ENCODE data around the gene C12orf42. TPM values are rescaled to one million over a fixed set of nuclear protein-coding genes. Genes with fewer than 3 reads are reported as not detected.

C12orf42 gene
- polyA plus RNA-seq, 4 donors: 0.30 TPM; not detected in 3

DNA sequence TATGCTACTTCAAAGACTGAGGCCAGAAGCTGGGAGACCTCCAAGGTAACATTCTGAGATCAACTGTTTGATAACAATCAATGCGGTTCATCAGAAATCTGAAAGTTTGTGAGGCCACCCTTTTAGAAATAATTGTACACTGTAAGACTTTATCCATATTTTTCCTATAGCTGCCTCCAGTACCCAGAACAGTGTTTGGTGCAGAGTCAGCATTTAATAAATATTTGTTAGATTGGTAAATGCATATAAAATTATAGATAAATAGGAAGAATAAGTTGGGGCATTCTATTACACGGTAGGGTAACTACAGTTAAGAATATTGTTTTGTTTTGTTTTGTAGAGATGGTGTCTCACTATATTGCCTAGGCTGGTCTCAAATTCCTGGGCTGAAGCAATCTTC lies 141.4 kb downstream of the C12orf42 start:
- Histone ChIP-seq H3K27ac (ENCODE audit: low read depth in 1 of 3, low read length in 2 of 3) (no peak overlapping the region), H3K9me3 (ENCODE audit: control insufficient read depth in 2 of 2, insufficient read depth in 1 of 2, low read depth in 1 of 2, low read length in 1 of 2) (no peaks in the 10 kb centered on the region)
- WGBS, 3 donors: 48 to 93% (median 68%) methylated on average over 2 of the region's 2 CpGs

GRCh38 chr12:103353913-103354312 lies 141.9 kb downstream of the C12orf42 start:
- Histone ChIP-seq H3K4me1 (ENCODE audit: control insufficient read depth in 3 of 3, insufficient read depth in 2 of 3, low read depth in 1 of 3, low read length in 2 of 3) (no peaks in the 10 kb centered on the region), H3K4me3 (ENCODE audit: low read depth in 1 of 3, low read length in 3 of 3) (no peak overlapping the region), H3K27me3 (ENCODE audit: control insufficient read depth in 3 of 3, insufficient read depth in 3 of 3, low read length in 3 of 3) (no peaks in the 10 kb centered on the region), H3K36me3 (ENCODE audit: control insufficient read depth in 3 of 3, insufficient read depth in 2 of 3, low read depth in 1 of 3, low read length in 3 of 3) (no peaks in the 10 kb centered on the region), H3K9me3 (ENCODE audit: control insufficient read depth in 2 of 2, insufficient read depth in 1 of 2, low read depth in 1 of 2, low read length in 1 of 2) (no peaks in the 10 kb centered on the region), H3K27ac (ENCODE audit: low read depth in 1 of 3, low read length in 2 of 3) (no peak overlapping the region)
- FAIRE-seq: no peak
- no peak for DNase-seq
- WGBS, 3 donors: 86 to 94% (median 88%) methylated on average over 4 of the region's 4 CpGs

More for the DNA sequence above, 141.4 kb downstream of the C12orf42 start:
- H3K4me1 ChIP-seq (ENCODE audit: control insufficient read depth in 3 of 3, insufficient read depth in 2 of 3, low read depth in 1 of 3, low read length in 2 of 3): no peaks in the 10 kb centered on the region
- no peaks in the 10 kb centered on the region for H3K36me3 ChIP-seq (ENCODE audit: control insufficient read depth in 3 of 3, insufficient read depth in 2 of 3, low read depth in 1 of 3, low read length in 3 of 3)
- FAIRE-seq (no peak), DNase-seq (no peak)
- no peak overlapping the region for H3K4me3 ChIP-seq (ENCODE audit: low read depth in 1 of 3, low read length in 3 of 3)
- no peaks in the 10 kb centered on the region for H3K27me3 ChIP-seq (ENCODE audit: control insufficient read depth in 3 of 3, insufficient read depth in 3 of 3, low read length in 3 of 3)

DNA sequence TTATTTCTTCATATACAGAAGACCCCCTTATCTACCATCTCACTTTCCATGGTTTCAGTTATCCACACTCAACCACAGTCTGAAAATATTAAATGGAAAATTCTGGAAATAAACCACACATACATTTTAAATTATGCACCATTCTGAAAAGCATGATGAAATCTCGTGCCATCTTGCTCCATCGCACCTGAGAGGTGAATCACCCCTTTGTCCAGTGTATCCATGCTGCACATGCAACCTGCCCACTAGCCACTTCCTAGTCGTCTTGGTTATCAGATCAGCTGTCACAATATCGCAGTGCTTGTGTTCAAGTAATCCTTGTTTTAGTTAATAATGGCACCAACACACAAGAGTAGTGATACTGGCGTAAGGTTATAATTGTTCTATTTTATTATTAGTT lies 145.7 kb downstream of the C12orf42 start:
- H3K9me3 ChIP-seq (ENCODE audit: control insufficient read depth in 2 of 2, insufficient read depth in 1 of 2, low read depth in 1 of 2, low read length in 1 of 2): no peaks in the 10 kb centered on the region
- H3K36me3 ChIP-seq (ENCODE audit: control insufficient read depth in 3 of 3, insufficient read depth in 2 of 3, low read depth in 1 of 3, low read length in 3 of 3): no peaks in the 10 kb centered on the region
- no peaks in the 10 kb centered on the region for H3K4me1 ChIP-seq (ENCODE audit: control insufficient read depth in 3 of 3, insufficient read depth in 2 of 3, low read depth in 1 of 3, low read length in 2 of 3)
- DNase-seq (no peak), FAIRE-seq (no peak)
- H3K27me3 ChIP-seq (ENCODE audit: control insufficient read depth in 3 of 3, insufficient read depth in 3 of 3, low read length in 3 of 3): no peaks in the 10 kb centered on the region
- H3K4me3 ChIP-seq (ENCODE audit: low read depth in 1 of 3, low read length in 3 of 3): no peak overlapping the region
- 77 to 83% (median 81%) methylated on average over 5 of the region's 5 CpGs for WGBS, 3 donors
- no peak overlapping the region for H3K27ac ChIP-seq (ENCODE audit: low read depth in 1 of 3, low read length in 2 of 3)

GRCh38 chr12:103348935-103349334 lies 146.8 kb downstream of the C12orf42 start:
- no peaks in the 10 kb centered on the region for H3K4me1 ChIP-seq (ENCODE audit: control insufficient read depth in 3 of 3, insufficient read depth in 2 of 3, low read depth in 1 of 3, low read length in 2 of 3)
- 81 to 96% (median 89%) methylated on average over 1 of the region's 1 CpG for WGBS, 3 donors
- no peak for FAIRE-seq
- DNase-seq: no peak
- H3K9me3 ChIP-seq (ENCODE audit: control insufficient read depth in 2 of 2, insufficient read depth in 1 of 2, low read depth in 1 of 2, low read length in 1 of 2): no peaks in the 10 kb centered on the region
- H3K36me3 ChIP-seq (ENCODE audit: control insufficient read depth in 3 of 3, insufficient read depth in 2 of 3, low read depth in 1 of 3, low read length in 3 of 3): no peaks in the 10 kb centered on the region
- H3K27ac ChIP-seq (ENCODE audit: low read depth in 1 of 3, low read length in 2 of 3): no peak overlapping the region
- no peaks in the 10 kb centered on the region for H3K27me3 ChIP-seq (ENCODE audit: control insufficient read depth in 3 of 3, insufficient read depth in 3 of 3, low read length in 3 of 3)
- no peak overlapping the region for H3K4me3 ChIP-seq (ENCODE audit: low read depth in 1 of 3, low read length in 3 of 3)

DNA sequence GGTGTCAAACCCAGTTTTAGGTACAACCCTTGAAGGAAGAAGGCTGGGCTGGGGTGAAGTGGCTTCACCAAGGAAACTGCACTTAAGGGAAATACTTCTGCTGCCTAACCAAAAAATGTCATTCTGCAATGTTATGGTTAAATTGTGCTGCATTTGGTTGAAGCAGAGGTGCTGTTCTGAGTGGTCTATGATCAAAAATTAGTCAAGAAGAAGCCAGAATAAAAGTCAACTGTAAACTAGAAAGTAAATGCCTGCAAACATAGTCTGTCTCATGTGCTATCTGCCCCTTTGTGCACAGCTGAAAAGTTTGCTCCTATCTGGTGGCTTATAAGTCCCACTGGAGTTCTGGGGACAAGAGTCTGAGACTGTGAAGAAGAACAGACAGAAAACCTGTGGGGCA lies 158.8 kb downstream of the C12orf42 start:
- no peaks in the 10 kb centered on the region for H3K36me3 ChIP-seq (ENCODE audit: control insufficient read depth in 3 of 3, insufficient read depth in 2 of 3, low read depth in 1 of 3, low read length in 3 of 3)
- FAIRE-seq (no peak), DNase-seq (no peak)
- H3K4me1 ChIP-seq (ENCODE audit: control insufficient read depth in 3 of 3, insufficient read depth in 2 of 3, low read depth in 1 of 3, low read length in 2 of 3): no peaks in the 10 kb centered on the region
- H3K27me3 ChIP-seq (ENCODE audit: control insufficient read depth in 3 of 3, insufficient read depth in 3 of 3, low read length in 3 of 3): no peaks in the 10 kb centered on the region
- H3K4me3 ChIP-seq (ENCODE audit: low read depth in 1 of 3, low read length in 3 of 3): no peak overlapping the region
- no peak overlapping the region for H3K27ac ChIP-seq (ENCODE audit: low read depth in 1 of 3, low read length in 2 of 3)
- H3K9me3 ChIP-seq (ENCODE audit: control insufficient read depth in 2 of 2, insufficient read depth in 1 of 2, low read depth in 1 of 2, low read length in 1 of 2): no peaks in the 10 kb centered on the region

GRCh38 chr12:103334466-103334865 lies 161.3 kb downstream of the C12orf42 start:
- no peak for FAIRE-seq
- H3K27ac ChIP-seq (ENCODE audit: low read depth in 1 of 3, low read length in 2 of 3): no peak overlapping the region
- H3K36me3 ChIP-seq (ENCODE audit: control insufficient read depth in 3 of 3, insufficient read depth in 2 of 3, low read depth in 1 of 3, low read length in 3 of 3): no peaks in the 10 kb centered on the region
- WGBS, 3 donors: 77 to 82% (median 79%) methylated on average over 13 of the region's 13 CpGs
- DNase-seq: no peak
- H3K4me3 ChIP-seq (ENCODE audit: low read depth in 1 of 3, low read length in 3 of 3): no peak overlapping the region
- no peaks in the 10 kb centered on the region for H3K4me1 ChIP-seq (ENCODE audit: control insufficient read depth in 3 of 3, insufficient read depth in 2 of 3, low read depth in 1 of 3, low read length in 2 of 3)
- H3K27me3 ChIP-seq (ENCODE audit: control insufficient read depth in 3 of 3, insufficient read depth in 3 of 3, low read length in 3 of 3): no peaks in the 10 kb centered on the region
- H3K9me3 ChIP-seq (ENCODE audit: control insufficient read depth in 2 of 2, insufficient read depth in 1 of 2, low read depth in 1 of 2, low read length in 1 of 2): no peaks in the 10 kb centered on the region

- H3K9me3 ChIP-seq (ENCODE audit: control insufficient read depth in 2 of 2, insufficient read depth in 1 of 2, low read depth in 1 of 2, low read length in 1 of 2): no peaks in the 10 kb centered on the region
- no peaks in the 10 kb centered on the region for H3K36me3 ChIP-seq (ENCODE audit: control insufficient read depth in 3 of 3, insufficient read depth in 2 of 3, low read depth in 1 of 3, low read length in 3 of 3)
- WGBS, 3 donors: 90 to 96% (median 95%) methylated on average over 1 of the region's 1 CpG
- no peaks in the 10 kb centered on the region for H3K4me1 ChIP-seq (ENCODE audit: control insufficient read depth in 3 of 3, insufficient read depth in 2 of 3, low read depth in 1 of 3, low read length in 2 of 3)
- H3K27me3 ChIP-seq (ENCODE audit: control insufficient read depth in 3 of 3, insufficient read depth in 3 of 3, low read length in 3 of 3): no peaks in the 10 kb centered on the region
- H3K4me3 ChIP-seq (ENCODE audit: low read depth in 1 of 3, low read length in 3 of 3): no peak overlapping the region
- no peak for FAIRE-seq
- H3K27ac ChIP-seq (ENCODE audit: low read depth in 1 of 3, low read length in 2 of 3): no peak overlapping the region
- no peak for DNase-seq
These were observed 162.1 kb downstream of the C12orf42 start for GRCh38 chr12:103333676-103334075.

DNA sequence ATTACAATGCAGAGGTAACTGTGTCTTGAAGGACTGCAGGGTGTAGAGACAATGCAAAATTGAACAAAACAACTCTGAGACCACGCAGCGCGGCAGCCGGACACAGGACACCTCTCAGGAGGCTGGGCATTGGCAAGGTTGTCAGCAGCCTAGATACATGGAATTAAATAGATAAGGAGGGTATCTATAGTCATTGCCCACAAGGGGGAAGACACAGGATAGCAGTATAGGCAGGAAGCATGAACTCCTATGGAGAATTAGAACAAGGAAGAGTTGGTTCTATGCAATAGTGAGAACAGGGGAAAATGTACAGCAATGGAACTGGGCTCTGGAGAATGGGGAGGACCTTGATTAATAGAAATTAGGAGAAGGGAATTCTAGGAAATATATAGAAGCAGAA lies 164.1 kb downstream of the C12orf42 start:
- Histone ChIP-seq H3K36me3 (ENCODE audit: control insufficient read depth in 3 of 3, insufficient read depth in 2 of 3, low read depth in 1 of 3, low read length in 3 of 3) (no peaks in the 10 kb centered on the region), H3K4me3 (ENCODE audit: low read depth in 1 of 3, low read length in 3 of 3) (no peak overlapping the region), H3K9me3 (ENCODE audit: control insufficient read depth in 2 of 2, insufficient read depth in 1 of 2, low read depth in 1 of 2, low read length in 1 of 2) (no peaks in the 10 kb centered on the region), H3K27me3 (ENCODE audit: control insufficient read depth in 3 of 3, insufficient read depth in 3 of 3, low read length in 3 of 3) (no peaks in the 10 kb centered on the region), H3K27ac (ENCODE audit: low read depth in 1 of 3, low read length in 2 of 3) (no peak overlapping the region), H3K4me1 (ENCODE audit: control insufficient read depth in 3 of 3, insufficient read depth in 2 of 3, low read depth in 1 of 3, low read length in 2 of 3) (no peaks in the 10 kb centered on the region)
- DNase-seq (no peak), FAIRE-seq (no peak)
- WGBS, 3 donors: 94 to 97% (median 96%) methylated on average over 4 of the region's 4 CpGs

- no peak overlapping the region for H3K4me3 ChIP-seq (ENCODE audit: low read depth in 1 of 3, low read length in 3 of 3)
- no peak for FAIRE-seq
- no peaks in the 10 kb centered on the region for H3K4me1 ChIP-seq (ENCODE audit: control insufficient read depth in 3 of 3, insufficient read depth in 2 of 3, low read depth in 1 of 3, low read length in 2 of 3)
- H3K27ac ChIP-seq (ENCODE audit: low read depth in 1 of 3, low read length in 2 of 3): no peak overlapping the region
- no peak for DNase-seq
- H3K27me3 ChIP-seq (ENCODE audit: control insufficient read depth in 3 of 3, insufficient read depth in 3 of 3, low read length in 3 of 3): no peaks in the 10 kb centered on the region
- H3K36me3 ChIP-seq (ENCODE audit: control insufficient read depth in 3 of 3, insufficient read depth in 2 of 3, low read depth in 1 of 3, low read length in 3 of 3): no peaks in the 10 kb centered on the region
- no peaks in the 10 kb centered on the region for H3K9me3 ChIP-seq (ENCODE audit: control insufficient read depth in 2 of 2, insufficient read depth in 1 of 2, low read depth in 1 of 2, low read length in 1 of 2)
- 11 to 47% (median 22%) methylated on average over 1 of the region's 1 CpG for WGBS, 3 donors
These were observed 165.1 kb downstream of the C12orf42 start for GRCh38 chr12:103330672-103331071.

Measured in small intestine (tissue), 7 donors.